ENCODE data around the gene ELOVL2.

ELOVL2 gene

GRCh38 chr6:10961837-10962236, 82.3 kb downstream of the ELOVL2 start:
- DNase-seq (ENCODE audit: low read depth) = no peak
- H3K4me3 ChIP-seq (ENCODE audit: low read depth, low read length) = no peak overlapping the region
- TF ChIP-seq, protein P1, sequence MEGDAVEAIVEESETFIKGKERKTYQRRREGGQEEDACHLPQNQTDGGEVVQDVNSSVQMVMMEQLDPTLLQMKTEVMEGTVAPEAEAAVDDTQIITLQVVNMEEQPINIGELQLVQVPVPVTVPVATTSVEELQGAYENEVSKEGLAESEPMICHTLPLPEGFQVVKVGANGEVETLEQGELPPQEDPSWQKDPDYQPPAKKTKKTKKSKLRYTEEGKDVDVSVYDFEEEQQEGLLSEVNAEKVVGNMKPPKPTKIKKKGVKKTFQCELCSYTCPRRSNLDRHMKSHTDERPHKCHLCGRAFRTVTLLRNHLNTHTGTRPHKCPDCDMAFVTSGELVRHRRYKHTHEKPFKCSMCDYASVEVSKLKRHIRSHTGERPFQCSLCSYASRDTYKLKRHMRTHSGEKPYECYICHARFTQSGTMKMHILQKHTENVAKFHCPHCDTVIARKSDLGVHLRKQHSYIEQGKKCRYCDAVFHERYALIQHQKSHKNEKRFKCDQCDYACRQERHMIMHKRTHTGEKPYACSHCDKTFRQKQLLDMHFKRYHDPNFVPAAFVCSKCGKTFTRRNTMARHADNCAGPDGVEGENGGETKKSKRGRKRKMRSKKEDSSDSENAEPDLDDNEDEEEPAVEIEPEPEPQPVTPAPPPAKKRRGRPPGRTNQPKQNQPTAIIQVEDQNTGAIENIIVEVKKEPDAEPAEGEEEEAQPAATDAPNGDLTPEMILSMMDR (IDR thresholded peaks at IDR 0.05; ENCODE audit: low read depth, low read length, missing control alignments) = no peak

- H3K4me3 ChIP-seq (ENCODE audit: low read depth, low read length) = no peak overlapping the region
- TF ChIP-seq, protein P1 (IDR thresholded peaks at IDR 0.05; ENCODE audit: low read depth, low read length, missing control alignments) = no peak
- no peak for DNase-seq (ENCODE audit: low read depth)
Observed at GRCh38 chr6:10960171-10960570, 83.9 kb downstream of the ELOVL2 start.

- TF ChIP-seq, protein P1 (IDR thresholded peaks at IDR 0.05; ENCODE audit: low read depth, low read length, missing control alignments) = no peak
- no peak for DNase-seq (ENCODE audit: low read depth)
- no peak overlapping the region for H3K4me3 ChIP-seq (ENCODE audit: low read depth, low read length)
Observed at GRCh38 chr6:10957414-10957886, 86.7 kb downstream of the ELOVL2 start.

- no peak overlapping the region for H3K4me3 ChIP-seq (ENCODE audit: low read depth, low read length)
- TF ChIP-seq, protein P1 (IDR thresholded peaks at IDR 0.05; ENCODE audit: low read depth, low read length, missing control alignments) = no peak
- no peak for DNase-seq (ENCODE audit: low read depth)
Observed at GRCh38 chr6:10956776-10957175, 87.3 kb downstream of the ELOVL2 start.

GRCh38 chr6:10954590-10955010, 89.5 kb downstream of the ELOVL2 start:
- H3K4me3 ChIP-seq (ENCODE audit: low read depth, low read length) = no peak overlapping the region
- peak; percentile 21 for DNase-seq (ENCODE audit: low read depth)
- TF ChIP-seq, protein P1 (IDR thresholded peaks at IDR 0.05; ENCODE audit: low read depth, low read length, missing control alignments) = peak; percentile 95

- no peak overlapping the region for H3K4me3 ChIP-seq (ENCODE audit: low read depth, low read length)
- DNase-seq (ENCODE audit: low read depth) = no peak
- TF ChIP-seq, protein P1 (IDR thresholded peaks at IDR 0.05; ENCODE audit: low read depth, low read length, missing control alignments) = peak; percentile 44
Observed at GRCh38 chr6:10951675-10952282, 92.3 kb downstream of the ELOVL2 start.

Measured in GM12864 (cell line).